HG03139 (cell line): ENCODE data around the gene TSEN2.
"Not testable (repeated sequence)": the region's sequence is repeated elsewhere in the genome, so short reads cannot be mapped to it uniquely, and the experiment has no call there.

Experiments used
- ATAC-seq: cut with Tn5 transposase; IDR thresholded peaks from one replicate; pipeline ENCODE4 v1.9.1; 2021; ENCODE audit not compliant: unreplicated experiment

TSEN2 gene

GRCh38 chr3:12471241-12471640 lies 13.0 kb upstream of the TSEN2 start:
- ATAC-seq: no peak

DNA sequence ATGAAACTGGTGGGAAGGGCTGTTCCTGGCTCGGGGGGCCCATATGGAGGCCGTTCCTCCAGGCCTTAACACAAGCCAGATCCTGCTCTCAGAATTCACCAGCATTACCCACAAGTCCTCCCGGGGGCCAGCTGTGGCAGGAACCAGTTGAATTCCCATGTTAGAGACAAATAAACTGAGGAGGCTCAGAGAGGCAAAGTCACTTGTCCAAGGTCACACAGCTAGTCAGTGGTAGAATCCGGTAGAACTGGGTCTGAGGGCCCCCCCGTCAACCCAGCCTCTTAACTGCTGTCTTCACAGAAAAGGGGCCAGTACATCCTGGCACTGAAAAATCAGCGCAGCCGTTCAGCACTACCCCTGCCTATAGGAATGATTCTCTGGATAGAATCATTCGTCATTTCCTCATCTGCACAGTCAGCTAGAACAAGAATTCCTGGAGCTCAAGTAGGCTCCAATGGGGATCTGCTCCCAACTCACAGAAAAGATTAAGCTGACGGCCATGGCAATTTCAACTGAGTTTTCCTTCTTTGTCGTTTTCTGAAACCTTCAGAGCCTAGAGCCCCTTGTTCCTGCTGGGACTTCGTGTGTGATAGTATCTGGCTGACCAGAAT lies 12.2 kb upstream of the TSEN2 start:
- ATAC-seq: no peak

DNA sequence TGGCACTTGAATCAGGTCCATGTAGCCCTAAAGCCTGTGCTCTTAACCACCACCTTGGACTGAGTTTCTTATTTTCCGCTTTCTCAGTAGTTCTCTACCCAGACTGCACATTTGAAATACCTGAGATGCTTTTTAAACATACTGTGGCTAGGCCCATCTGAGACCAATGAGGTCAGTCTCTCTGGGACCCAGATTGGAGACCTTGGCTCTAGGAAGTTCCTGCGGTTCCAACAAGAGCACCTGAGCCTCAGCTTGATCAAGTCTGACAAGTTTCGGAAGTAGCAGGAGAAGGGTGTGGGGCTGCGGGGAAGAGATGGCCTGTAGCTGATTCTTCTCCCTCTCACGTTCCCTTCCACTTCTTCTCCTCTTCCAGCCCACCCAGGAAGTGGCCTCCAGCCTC lies 11.5 kb upstream of the TSEN2 start:
- no peak for ATAC-seq

GRCh38 chr3:12473511-12473910 lies 10.8 kb upstream of the TSEN2 start:
- ATAC-seq: no peak

GRCh38 chr3:12476238-12476897 lies 7.9 kb upstream of the TSEN2 start:
- no peak for ATAC-seq

DNA sequence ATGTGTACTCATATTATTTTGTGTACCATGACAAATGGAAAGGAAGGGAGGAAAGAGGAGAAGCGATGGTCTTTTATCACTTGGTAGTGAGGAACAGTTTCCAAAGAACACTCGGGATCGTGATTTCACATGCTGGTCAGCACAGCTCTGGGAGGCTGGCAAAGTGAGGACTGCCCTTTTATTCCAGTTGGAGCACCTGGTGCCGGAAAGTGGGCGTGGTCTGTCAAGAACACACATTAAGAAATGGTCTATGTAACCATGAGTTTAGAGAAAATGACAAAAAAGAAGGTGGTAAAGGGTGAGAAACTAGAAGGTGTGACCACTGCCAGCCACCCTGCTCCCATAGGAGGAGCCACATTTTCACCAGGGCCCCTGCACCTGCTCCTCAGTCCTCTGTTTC lies 7.0 kb upstream of the TSEN2 start:
- no peak for ATAC-seq

DNA sequence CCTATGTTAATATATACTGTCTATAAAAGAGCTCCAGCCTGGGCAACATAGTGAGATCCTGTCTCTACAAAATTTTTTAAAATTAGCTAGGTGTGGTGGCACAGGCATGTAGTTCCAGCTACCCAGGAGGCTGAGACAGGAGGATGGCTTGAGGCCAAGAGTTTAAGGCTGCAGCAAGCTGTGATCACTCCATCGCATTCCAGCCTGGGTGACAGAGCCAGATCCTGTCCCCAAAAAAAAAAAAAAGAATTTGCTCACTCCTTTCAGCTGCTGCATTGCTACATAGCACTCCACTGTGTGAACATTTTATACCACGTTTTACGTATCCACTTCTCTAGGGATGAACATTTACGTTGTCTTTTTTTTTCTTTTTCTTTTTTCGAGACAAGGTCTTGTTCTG lies 6.0 kb upstream of the TSEN2 start:
- no peak for ATAC-seq

DNA sequence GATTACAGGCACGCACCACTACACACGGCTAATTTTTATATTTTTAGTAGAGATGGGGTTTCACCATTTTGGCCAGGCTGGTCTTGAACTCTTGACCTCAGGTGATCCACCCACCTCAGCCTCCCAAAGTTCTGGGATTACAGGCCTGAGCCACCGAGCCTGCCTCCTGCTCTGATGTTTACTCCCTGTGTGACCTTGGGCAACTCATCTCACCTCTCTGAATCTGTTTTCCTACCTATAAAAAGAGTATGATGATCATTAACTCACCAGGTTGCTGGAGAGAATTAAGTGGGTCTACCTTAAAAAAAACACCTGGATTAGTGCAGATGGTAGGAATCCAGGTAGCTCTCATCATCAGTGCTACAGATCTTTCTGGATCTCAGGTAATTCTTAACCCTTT lies 5.1 kb upstream of the TSEN2 start:
- not testable (repeated sequence) for ATAC-seq

GRCh38 chr3:12479919-12480427 lies 4.3 kb upstream of the TSEN2 start:
- ATAC-seq: no peak

- no peak for ATAC-seq
Observed at GRCh38 chr3:12483410-12483809, 870 bp upstream of the TSEN2 start.

GRCh38 chr3:12483872-12484197 lies 445 bp upstream of the TSEN2 start:
- no peak for ATAC-seq

DNA sequence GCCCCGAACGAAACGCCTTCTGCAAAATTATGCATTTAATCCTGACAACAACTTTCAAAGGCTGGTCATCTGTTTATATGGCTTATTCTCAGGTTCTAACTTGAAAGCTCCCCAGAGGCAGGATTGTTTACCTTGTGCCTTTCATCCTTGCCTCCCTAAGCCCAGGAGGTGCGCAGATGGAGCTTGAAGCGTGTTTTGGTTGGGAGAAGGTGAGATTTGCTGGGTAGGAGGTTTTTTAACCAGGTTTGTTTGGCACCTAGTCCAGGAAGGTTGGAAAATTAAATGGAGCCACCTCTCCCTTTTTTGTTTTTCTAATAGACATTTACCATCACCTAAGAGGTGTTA lies 675 bp downstream of the TSEN2 start:
- no peak for ATAC-seq

GRCh38 chr3:12486001-12486400 lies 1.7 kb downstream of the TSEN2 start:
- no peak for ATAC-seq

GRCh38 chr3:12486916-12487315 lies 2.6 kb downstream of the TSEN2 start:
- ATAC-seq: no peak

DNA sequence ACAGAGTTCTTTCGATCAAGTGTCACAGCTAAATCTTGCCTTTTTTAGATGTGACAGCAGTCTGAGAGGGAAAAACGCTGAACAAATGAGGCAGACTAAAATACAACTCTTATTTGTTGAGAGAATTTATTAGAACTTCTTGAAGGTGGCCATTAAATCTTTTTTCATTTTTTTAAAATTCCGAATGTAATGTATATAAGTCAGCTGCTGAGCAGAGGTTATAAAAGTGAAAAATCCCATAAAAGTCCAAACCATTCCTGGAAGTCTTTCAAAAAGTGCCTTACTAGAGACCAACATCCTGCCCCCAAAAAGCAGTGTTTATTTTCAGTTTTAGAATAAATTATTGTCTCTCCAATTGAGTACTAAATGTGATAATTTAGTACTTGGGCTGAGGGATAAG lies 3.1 kb downstream of the TSEN2 start:
- ATAC-seq: no peak

DNA sequence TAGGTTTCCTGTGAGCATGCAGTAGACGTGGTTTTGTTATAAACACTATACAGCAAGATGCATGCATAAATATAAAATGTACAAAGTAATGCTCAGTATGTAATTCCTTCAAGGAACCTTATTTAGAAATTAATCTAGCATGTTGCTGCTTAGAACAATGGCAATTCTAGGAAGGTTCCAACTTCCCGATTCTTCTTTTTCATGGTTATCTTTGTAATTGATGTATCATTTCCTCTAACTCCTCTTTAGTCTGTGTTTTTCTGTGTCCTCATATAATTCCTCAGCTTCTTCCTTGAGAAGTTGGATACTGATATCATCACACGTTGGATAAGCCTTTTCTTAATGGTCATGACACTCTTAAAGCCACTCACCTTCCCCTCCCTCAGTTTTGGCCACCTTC lies 3.5 kb downstream of the TSEN2 start:
- no peak for ATAC-seq

GRCh38 chr3:12489368-12489767 lies 5.1 kb downstream of the TSEN2 start:
- ATAC-seq: no peak

DNA sequence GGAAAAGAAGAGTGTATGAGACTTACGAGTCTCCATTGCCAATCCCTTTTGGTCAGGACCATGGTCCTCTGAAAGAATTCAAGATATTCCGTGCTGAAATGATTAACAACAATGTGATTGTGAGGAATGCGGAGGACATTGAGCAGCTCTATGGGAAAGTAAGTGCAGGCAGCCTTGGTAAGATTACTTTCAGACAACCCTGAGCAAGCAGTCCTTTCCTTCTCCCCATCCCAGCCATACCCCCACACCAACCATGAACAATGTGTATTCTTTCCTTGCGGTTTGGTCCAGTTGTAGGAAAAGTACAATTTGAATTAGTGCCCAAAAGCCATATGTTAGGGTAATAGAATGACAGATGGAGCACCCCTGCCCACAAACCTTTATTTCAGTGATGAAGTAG lies 5.6 kb downstream of the TSEN2 start:
- ATAC-seq: no peak

DNA sequence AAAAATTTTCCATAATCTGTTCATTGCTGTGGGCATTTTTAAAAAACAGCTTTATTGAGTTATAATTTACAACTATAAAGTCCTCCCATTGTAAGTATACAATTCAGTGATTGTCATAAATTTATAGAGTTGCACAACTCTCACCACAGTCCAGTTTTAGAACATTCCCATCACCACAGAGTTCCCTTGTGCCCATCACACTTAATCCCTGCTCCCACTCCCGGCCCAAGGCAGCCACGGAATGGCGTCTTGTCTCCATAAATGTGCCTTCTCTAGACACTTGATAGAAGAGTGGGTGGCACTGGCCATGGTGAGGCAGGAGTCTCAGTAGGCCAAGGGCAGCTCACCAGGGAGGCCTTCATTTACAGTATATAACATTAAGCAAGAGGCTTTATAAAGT lies 6.3 kb downstream of the TSEN2 start:
- ATAC-seq: no peak

DNA sequence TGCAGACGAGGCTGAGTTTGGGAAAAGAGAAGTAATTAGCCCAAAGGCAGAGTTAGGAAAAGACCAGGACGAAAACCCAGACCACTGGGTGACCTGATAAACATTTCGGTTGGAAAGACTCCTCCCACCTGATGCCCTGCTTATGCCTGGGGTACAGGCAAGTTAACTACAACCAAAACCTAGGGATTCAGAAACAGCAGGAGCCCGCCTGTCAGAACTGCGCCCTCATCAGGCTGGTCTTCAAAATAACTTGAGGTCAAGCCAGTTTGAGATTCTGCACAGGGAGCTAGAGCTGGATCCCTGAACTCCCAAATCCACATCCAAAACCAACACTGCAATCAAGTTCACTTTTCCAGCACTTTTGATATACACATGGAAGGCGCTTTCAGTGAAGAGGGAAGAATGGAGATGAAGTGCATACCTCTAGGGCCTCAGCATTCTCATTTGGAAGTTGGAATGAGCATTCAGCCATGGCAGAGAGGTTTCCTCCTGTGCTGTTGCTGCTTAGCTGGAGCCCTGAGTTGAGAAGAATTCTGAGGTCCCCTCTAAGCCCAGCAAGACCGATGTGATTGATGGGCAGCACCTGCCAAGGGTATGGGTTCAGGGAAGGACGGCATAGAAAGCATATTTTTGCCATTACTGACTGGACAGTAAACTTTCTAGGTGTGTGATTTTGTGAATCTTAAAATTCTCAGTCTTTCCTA lies 11.6 kb downstream of the TSEN2 start:
- ATAC-seq: no peak

- ATAC-seq: no peak
Observed at GRCh38 chr3:12496453-12496761, 12.1 kb downstream of the TSEN2 start.

DNA sequence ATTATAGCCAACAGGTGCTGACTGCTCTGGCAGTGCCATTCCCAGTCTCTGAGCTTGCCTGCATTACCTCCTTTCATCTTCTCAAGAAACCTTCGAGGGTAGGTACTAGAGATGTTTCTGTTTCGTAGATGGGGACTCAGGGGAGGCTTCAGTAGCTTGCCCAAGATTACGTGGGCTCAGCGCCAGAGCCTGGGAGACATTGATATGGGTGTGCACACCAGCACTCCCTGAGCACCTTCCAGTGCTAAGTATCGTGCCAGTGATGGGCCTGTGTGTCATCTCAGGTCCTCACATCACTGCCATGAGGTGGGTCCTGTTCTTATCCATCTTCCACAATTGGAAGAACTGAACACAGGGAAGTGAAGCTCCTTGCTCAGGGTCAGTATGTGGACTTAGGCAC lies 15.2 kb downstream of the TSEN2 start:
- no peak for ATAC-seq
